H1 (cell line): Measurements from ENCODE around the gene NRBF2. TPM values are rescaled to one million over a fixed set of nuclear protein-coding genes. Genes with fewer than 3 reads are reported as not detected.

Source experiments
- TCF12 ChIP-seq: IDR thresholded peaks from 2 replicates; pipeline ENCODE4 v1.6.1; 2011; ENCODE audit warnings: low read depth, mild to moderate bottlenecking, low read length
- polyA plus RNA-seq, 7 experiments: library from polyadenylated mRNA; depleted of rRNA in 3 of 7; stranded (reverse) in 5 of 7; unstranded in 2 of 7; fragments of >200 nt in 5 of 7; fragments of 200-250 nt in 2 of 7; gene quantifications; 1 replicate in 5 of 7; 2 replicates in 1 of 7; 4 replicates in 1 of 7; pipeline versions ENCODE4 v1.2.1 to v1.2.3, GENCODE V29; 2011 to 2013; ENCODE audit warnings: missing spikeins in 2 of 7, mixed read lengths in 2 of 7
- total RNA-seq: library from RNA; stranded (reverse); fragmentation: NEBNext Ultra II Directional; extraction: Animal tissue kit (Norgen Biotek cat#: 25700); gene quantifications from 2 replicates; pipeline ENCODE4 v1.2.1, GENCODE V29; 2021
- TF ChIP-seq, protein P1 (sequence below), 3 experiments: IDR thresholded peaks; 1 replicate in 2 of 3; 2 replicates in 1 of 3; pipeline versions ENCODE4 v1.5.1 to v1.6.1; 2011; ENCODE audit warnings: low read length in 3 of 3, mild to moderate bottlenecking in 3 of 3, inconsistent platforms in 2 of 3, low read depth in 1 of 3, moderate library complexity in 1 of 3; ENCODE audit not compliant: insufficient read depth in 1 of 3; ENCODE audit errors: control extremely low read depth in 1 of 3

The NRBF2 gene
- total and polyA plus RNA-seq, 2 of the 8 experiments (the other 6 are each of a cell fraction or from before 2014, with no cell fraction given) = 11.0 to 29.9 TPM

DNA sequence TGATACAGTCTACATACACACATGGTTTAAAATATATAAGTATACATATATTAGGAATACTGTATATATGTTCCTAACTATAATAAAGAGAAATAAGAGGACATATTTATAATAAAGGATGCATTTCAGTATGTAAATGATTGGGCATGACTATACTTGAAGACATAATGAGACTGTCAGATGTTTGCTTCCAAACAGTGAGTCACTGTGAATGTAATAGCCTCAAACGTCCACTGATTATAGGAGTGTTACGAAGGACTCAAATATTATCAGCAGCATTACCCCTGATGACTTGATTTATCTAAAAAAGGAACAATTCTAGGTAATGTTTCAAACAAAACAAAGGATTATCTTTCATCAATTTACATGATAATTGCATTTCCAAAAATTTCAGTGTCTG lies 39.9 kb upstream of the NRBF2 start (continued):
- TF ChIP-seq, protein P1, sequence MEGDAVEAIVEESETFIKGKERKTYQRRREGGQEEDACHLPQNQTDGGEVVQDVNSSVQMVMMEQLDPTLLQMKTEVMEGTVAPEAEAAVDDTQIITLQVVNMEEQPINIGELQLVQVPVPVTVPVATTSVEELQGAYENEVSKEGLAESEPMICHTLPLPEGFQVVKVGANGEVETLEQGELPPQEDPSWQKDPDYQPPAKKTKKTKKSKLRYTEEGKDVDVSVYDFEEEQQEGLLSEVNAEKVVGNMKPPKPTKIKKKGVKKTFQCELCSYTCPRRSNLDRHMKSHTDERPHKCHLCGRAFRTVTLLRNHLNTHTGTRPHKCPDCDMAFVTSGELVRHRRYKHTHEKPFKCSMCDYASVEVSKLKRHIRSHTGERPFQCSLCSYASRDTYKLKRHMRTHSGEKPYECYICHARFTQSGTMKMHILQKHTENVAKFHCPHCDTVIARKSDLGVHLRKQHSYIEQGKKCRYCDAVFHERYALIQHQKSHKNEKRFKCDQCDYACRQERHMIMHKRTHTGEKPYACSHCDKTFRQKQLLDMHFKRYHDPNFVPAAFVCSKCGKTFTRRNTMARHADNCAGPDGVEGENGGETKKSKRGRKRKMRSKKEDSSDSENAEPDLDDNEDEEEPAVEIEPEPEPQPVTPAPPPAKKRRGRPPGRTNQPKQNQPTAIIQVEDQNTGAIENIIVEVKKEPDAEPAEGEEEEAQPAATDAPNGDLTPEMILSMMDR (IDR thresholded peaks at IDR 0.05; ENCODE audit: control extremely low read depth in 1 of 3, insufficient read depth in 1 of 3, low read depth in 1 of 3, low read length in 3 of 3) = no peak
- TF ChIP-seq TCF12 = no peak
